ENCODE data around the gene TDRKH.
"Not testable (repeated sequence)": the region's sequence is repeated elsewhere in the genome, so short reads cannot be mapped to it uniquely, and the experiment has no call there.

Gene TDRKH

GRCh38 chr1:151800830-151801229, 10.5 kb upstream of the TDRKH start:
- no peak for DNase-seq

- no peak for DNase-seq
Measured at GRCh38 chr1:151799179-151800022, 9.1 kb upstream of the TDRKH start.

GRCh38 chr1:151798571-151798970, 8.3 kb upstream of the TDRKH start:
- no peak for DNase-seq

- DNase-seq = no peak
Measured at GRCh38 chr1:151790940-151791651, 796 bp upstream of the TDRKH start.

- DNase-seq = no peak
Measured at GRCh38 chr1:151787689-151788088, 2.6 kb downstream of the TDRKH start.

- DNase-seq = no peak
Measured at GRCh38 chr1:151783796-151784195, 6.5 kb downstream of the TDRKH start.

- no peak for DNase-seq
Measured at GRCh38 chr1:151782741-151783140, 7.6 kb downstream of the TDRKH start.

- DNase-seq = not testable (repeated sequence)
Measured at GRCh38 chr1:151782026-151782425, 8.3 kb downstream of the TDRKH start.

- DNase-seq = not testable (repeated sequence)
Measured at GRCh38 chr1:151780736-151781135, 9.6 kb downstream of the TDRKH start.

GRCh38 chr1:151779852-151780251, 10.4 kb downstream of the TDRKH start:
- DNase-seq = no peak

GRCh38 chr1:151777317-151777716, 13.0 kb downstream of the TDRKH start:
- DNase-seq = no peak

- DNase-seq = no peak
Measured at GRCh38 chr1:151776665-151777062, 13.6 kb downstream of the TDRKH start.

GRCh38 chr1:151775894-151776664, 14.2 kb downstream of the TDRKH start:
- no peak for DNase-seq

GRCh38 chr1:151774256-151774922, 15.9 kb downstream of the TDRKH start:
- DNase-seq = no peak

- no peak for DNase-seq
Measured at GRCh38 chr1:151773702-151774101, 16.6 kb downstream of the TDRKH start.

- not testable (repeated sequence) for DNase-seq
Measured at GRCh38 chr1:151769270-151769669, 21.0 kb downstream of the TDRKH start.

- peak; percentile 43 for DNase-seq
Measured at GRCh38 chr1:151768351-151769066, 21.8 kb downstream of the TDRKH start.

GRCh38 chr1:151763990-151764389, 26.3 kb downstream of the TDRKH start:
- no peak for DNase-seq

- DNase-seq = peak; percentile 66
Measured at GRCh38 chr1:151762941-151763921, 27.1 kb downstream of the TDRKH start, which contains the start of gene MRPL9. Gene MRPL9 (minus strand): TSS chr1:151763496. CDS start chr1:151763479, 17 bp downstream.

GRCh38 chr1:151760597-151761385, 29.5 kb downstream of the TDRKH start:
- no peak for DNase-seq

Data from DMS79 (cell line).